HG03378 (cell line): ENCODE measurements around the gene ZNG1E.
"Not testable (repeated sequence)": the region's sequence is repeated elsewhere in the genome, so short reads cannot be mapped to it uniquely, and the experiment has no call there.

ENCODE experiments used
- ATAC-seq: cut with Tn5 transposase; IDR thresholded peaks from one replicate; pipeline ENCODE4 v1.9.1; 2021; ENCODE audit warnings: mild to moderate bottlenecking, moderate library complexity; ENCODE audit not compliant: unreplicated experiment

ZNG1E gene

DNA sequence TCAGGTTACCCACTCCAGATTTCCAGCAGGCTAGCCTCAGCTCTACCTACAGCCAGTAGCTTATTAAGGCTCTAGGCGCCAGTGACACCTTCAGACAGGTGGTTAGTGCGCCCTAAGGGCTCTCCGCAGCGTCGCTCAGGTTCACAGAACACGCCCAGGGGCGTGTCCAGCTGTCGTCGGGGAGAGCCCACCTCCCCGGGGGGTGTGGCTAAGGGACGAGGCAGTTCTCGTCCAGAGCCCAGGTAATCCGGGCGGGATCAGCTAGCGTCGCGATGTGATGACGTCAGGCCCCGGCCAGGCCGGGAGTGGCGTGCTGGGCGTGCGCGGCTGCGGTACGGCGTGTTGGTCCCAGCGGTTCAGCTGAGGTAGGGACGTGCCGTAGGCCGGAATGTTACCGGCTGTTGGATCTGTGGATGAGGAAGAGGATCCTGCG, at the start of gene ZNG1E:
ZNG1E (plus strand) TSS at position 340 of the 433 bp plus-strand sequence; CDS start at position 389, 49 bp downstream.
- not testable (repeated sequence) for ATAC-seq

DNA sequence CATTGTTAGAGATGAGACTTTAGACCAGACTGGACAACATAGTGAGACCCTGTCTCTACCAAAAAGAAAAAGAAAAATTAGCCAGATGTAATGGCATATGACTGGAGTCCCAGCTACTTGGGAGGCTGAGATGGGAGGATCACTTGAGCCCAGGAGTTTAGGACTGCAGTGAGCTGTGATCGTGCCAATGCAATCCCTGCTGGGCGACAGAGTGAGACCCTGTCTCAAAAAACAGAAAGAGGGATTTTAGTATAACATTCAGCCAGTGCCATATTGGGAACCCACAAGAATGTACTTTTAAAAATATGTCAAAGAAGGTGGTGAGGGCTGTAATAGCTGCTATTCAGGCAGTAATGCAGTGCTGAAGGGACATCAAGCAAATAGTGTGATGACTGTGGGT, 2.1 kb upstream of the ZNG1E start:
- not testable (repeated sequence) for ATAC-seq

DNA sequence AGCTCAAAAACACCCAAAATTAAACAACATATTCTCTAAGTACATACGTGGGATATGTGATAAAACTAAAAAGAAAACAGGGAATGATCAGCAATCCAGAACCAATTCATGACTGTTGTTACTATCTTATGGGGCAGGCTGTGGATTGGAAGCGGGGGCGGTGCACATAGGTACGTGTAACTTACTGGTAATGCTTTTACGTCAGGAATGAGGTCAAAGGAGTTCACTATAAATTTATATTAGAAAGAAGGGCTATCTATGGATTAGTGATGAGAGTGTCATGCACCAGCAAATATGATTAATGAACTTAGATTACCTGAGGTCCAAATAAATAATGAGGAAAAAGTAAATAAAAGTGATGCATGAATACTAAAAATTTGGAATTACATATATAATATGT, 710 bp upstream of the ZNG1E start:
- ATAC-seq, result not testable (repeated sequence)

DNA sequence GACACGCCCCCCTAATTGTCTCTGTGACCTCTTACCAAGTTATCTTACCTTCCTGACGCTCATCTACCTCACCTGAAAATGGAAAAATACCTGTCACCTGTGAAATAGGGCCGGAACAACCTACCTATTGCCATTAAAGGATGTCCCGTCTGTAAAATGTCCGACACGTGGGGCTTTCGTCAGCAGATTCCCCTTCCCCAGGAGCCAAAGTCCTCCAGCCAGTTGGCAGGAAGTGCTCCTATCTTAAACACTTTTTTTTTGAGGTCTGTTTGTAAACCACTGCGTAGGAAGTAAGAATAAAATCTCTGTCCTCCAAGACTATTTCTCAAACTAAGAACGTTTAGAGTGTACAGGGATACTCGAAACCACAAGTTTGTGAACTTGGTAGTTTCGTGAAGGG, 661 bp downstream of the ZNG1E start:
- ATAC-seq, result not testable (repeated sequence)

DNA sequence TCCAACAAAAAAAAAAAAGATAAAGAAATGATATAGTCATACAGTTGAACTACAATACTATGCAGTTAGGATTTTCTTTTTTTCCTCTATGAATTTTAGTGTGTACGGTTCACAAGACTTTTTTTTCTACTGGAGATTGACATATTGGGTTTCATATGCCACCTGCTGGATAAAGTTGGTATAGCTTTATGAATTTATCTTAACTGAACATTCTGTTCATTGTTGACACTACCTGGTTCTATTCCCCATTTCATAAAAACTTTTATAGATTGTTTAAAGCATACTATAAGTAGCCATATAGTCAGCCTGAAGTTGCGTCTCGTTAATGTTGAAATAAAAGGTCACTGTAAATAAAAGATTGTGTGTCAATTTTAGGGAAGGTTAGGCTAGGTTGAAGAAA, 2.8 kb downstream of the ZNG1E start:
- not testable (repeated sequence) for ATAC-seq

DNA sequence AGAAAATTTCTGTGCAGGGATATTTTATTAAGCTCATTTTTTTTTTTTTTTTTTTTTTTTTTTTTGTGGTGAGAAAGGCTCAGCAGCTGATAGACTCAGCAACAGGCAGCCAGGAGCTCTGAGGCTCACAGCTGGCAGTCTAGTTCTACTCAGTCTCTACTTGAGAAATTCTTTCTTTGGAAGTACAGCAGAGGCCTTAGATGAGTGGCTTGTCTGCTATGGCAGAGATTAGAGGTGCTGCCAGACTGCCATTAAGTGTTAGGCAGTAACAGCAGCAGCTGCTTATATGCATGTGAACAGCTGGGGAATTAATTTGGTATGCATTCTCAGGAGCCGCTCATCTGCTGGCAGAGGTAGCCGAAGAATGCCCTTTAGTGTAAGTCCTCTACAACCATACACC, 27.8 kb downstream of the ZNG1E start:
- not testable (repeated sequence) for ATAC-seq

DNA sequence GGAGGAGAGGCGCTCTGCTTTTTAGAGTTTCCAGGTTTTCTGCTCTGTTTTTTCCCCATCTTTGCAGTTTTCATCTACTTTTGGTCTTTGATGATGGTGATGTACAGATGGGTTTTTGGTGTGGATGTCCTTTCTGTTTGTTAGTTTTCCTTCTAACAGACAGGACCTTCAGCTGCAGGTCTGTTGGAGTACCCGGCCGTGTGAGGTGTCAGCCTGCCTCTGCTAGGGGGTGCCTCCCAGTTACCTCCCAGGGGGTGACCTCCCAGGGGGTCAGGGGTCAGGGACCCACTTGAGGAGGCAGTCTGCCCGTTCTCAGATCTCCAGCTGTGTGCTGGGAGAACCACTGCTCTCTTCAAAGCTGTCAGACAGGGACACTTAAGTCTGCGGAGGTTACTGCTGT, 38.7 kb downstream of the ZNG1E start:
- not testable (repeated sequence) for ATAC-seq

DNA sequence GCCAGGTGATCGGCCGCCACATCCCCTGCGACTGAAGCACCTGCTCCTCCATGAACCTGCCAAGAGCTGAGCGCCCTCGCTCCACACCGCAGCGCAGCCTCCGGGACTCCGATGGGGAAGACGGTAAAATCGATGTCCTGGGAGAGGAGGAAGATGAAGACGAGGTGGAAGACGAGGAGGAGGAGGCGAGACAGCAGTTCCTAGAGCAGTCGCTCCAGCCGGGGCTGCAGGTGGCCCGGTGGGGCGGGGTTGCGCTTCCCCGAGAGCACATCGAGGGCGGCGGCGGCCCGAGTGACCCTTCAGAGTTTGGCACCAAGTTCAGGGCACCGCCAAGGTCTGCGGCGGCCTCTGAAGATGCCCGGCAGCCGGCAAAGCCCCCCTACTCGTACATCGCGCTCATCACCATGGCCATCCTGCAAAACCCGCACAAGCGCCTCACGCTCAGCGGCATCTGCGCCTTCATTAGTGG, 61.4 kb downstream of the ZNG1E start, which contains the start of gene FOXD4L4:
FOXD4L4 (plus strand) TSS at position 51 of the 469 bp plus-strand sequence; CDS start at position 51, 0 bp downstream.
- not testable (repeated sequence) for ATAC-seq

DNA sequence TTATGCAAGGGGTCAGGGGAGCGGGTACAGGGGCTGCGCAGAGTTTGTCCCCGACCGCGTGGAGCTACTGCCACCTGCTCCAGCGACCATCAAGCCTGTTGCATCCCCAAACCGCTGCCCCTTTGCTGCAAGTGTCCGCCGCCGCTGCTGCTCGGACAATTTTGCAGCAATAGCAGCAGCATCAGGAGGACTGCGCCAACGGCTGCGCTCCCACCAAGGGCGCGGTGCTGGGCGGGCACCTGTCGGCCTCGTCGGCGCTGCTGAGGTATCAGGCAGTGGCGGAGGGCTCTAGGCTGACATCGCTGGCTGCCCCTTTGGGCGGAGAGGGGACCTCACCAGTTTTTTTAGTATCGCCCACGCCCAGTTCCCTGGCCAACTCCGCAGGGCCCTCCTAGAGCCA, 62.4 kb downstream of the ZNG1E start:
- ATAC-seq, result not testable (repeated sequence)
